HG03108 (cell line): ENCODE measurements around the gene BIN1.

ENCODE experiments used
- ATAC-seq: cut with Tn5 transposase; IDR thresholded peaks from one replicate; pipeline ENCODE4 v1.9.1; 2021; ENCODE audit warnings: moderate library complexity; ENCODE audit not compliant: unreplicated experiment

The BIN1 gene

DNA sequence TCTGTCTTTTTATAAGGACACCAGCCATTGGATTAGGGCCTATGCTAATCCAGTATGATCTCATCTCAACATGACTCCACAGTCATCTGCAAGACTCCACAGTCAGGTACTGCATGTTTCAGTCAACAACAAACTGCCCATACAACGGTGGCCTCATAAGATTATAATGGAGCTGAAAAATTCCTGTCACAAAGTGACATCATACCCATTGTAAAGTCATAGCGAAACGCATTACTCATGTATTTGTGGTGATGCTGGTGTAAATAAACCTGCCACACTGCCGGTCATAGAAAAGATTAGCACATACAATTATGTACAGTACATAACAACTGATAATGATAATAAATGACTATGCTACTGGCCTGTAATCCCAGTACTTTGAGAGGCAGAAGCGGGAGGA is 106.0 kb downstream of the BIN1 start:
- ATAC-seq = no peak

DNA sequence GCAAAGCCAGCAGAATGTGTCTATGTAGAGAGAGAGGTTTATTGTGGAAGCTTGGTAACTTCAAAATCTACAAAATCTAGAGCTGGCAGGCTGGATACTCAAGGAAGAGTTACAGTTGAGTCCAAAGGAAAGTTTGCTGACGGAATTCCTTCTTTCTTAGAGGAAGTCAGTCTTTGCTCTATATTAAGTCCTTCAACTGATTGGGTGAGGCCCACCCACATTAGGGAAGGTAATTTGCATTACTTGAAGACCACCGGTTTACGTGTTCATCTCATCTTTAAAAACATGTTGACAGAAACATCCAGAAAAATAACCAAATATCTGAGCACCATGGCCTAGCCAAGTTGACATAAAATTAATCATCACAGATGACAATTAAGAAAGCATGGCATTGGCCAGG is 106.8 kb downstream of the BIN1 start:
- ATAC-seq = no peak

DNA sequence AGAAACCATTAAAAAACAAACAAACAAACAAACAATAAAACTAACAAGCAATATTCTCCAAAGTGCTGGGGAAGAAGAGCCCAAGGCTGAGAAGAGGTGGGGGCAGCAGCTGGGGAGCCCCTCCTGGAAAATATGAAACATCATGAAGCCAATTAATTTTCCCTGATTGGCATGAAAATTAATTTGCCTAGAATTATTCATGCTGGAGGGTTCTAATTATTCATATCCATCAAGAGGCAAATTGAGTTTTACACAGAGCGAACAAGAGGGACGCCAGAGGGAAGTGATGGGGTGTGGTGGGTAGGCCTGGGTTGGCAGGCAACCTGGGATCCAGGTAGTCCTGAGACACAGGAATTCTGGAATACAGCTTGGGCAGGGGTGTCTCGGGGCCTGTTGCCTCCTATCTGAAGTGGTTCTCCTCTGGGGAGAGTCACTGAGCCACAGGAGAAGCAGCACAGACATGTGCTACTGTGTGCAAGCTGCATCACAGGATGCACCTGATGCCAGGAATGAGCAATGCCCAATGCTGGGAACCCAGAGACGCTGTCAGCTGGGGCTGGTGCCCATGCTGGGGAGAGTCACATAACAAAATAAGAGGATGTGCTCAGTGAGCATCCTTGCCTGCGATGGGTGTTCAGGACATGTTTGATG is 107.7 kb downstream of the BIN1 start:
- ATAC-seq = no peak

DNA sequence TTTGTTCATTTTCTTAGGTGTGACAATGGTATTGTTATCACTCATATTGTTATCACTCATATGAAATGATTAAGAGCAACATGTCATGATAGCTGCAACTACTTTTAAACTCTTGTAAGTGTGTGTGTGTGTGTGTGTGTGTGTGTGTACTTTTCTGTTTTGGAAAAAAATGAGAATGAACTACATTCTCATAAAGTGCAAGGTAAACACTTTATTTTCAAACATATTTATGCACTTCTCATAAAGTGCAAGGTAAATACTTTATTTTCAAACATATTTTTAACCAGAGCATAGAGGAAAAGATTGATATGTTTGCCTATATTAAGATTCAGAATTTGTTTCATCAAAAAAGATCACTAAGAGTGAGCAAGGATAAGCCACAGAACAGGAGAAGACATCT is 108.5 kb downstream of the BIN1 start:
- no peak for ATAC-seq
